IPS-18a (cell line): Measurements from ENCODE around the gene TTLL8.

Source experiments
- H3K27ac ChIP-seq: one replicate; pipeline ENCODE4 v1.5.1; 2013; ENCODE audit warnings: low read length
- H3K27me3 ChIP-seq: one replicate; pipeline ENCODE4 v1.6.1; 2013; ENCODE audit warnings: mild to moderate bottlenecking, low read length; ENCODE audit not compliant: control insufficient read depth, insufficient read depth
- H3K36me3 ChIP-seq: one replicate; pipeline ENCODE4 v1.6.1; 2013; ENCODE audit warnings: low read depth, low read length; ENCODE audit not compliant: control insufficient read depth
- H3K4me1 ChIP-seq: one replicate; pipeline ENCODE4 v1.6.1; 2013; ENCODE audit warnings: low read depth, low read length; ENCODE audit not compliant: control insufficient read depth
- H3K4me3 ChIP-seq: one replicate; pipeline ENCODE4 v1.5.1; 2013; ENCODE audit warnings: low read length
- H3K9ac ChIP-seq: one replicate; pipeline ENCODE4 v1.6.1; 2013; ENCODE audit warnings: mild to moderate bottlenecking, low read length, moderate library complexity
- H3K9me3 ChIP-seq: one replicate; pipeline ENCODE4 v1.6.1; 2013; ENCODE audit warnings: low read depth, low read length; ENCODE audit not compliant: control insufficient read depth

TTLL8 gene

GRCh38 chr22:50032941-50033601 lies 25.0 kb downstream of the TTLL8 start:
- no peaks in the 10 kb centered on the region for H3K4me1 ChIP-seq
- no peak overlapping the region for H3K9ac ChIP-seq
- no peaks in the 10 kb centered on the region for H3K36me3 ChIP-seq
- H3K27me3 ChIP-seq = peaks cover 24% of the 10 kb centered on the region
- H3K9me3 ChIP-seq = no peaks in the 10 kb centered on the region
- H3K4me3 ChIP-seq = no peak overlapping the region
- no peak overlapping the region for H3K27ac ChIP-seq

DNA sequence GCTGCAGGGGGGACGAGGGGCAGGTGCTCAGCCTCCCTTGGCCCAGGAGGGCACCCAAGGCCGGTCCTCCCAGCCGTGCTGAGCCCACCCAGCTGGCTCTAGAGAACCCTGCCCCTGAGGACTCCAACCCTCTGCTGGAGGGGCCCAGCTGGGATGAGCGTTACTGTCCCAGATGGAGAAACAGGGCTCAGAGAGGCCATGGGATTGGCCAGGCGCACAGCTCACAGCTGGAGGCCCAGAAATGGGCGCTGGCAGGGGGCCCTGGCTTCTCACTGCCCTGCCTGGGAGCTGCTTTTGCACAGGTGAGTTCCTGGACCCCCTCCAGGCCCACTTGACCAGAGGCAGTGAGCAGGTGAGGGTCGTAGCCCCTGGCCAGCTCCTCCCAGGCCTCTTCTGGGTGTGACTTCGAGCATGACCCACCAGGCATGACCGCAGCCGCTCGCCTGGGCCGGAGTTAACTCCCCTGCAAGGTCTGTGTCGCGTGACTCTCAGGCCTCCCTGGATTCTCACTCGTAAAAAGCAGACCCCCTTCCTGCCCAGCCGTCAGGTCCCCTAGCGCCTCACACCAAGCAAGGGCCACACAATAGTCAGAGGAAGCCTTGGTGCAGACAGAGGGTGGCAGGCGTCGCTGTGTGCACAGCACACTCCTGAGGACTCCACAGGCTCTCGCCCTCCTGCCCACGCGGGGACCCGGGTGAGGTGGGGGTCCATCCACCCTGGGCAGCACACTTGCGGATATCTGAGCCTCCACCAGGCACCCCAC lies 25.8 kb downstream of the TTLL8 start:
- Histone ChIP-seq H3K9ac (no peak overlapping the region), H3K27me3 (peaks cover 26% of the 10 kb centered on the region), H3K27ac (no peak overlapping the region), H3K4me3 (no peak overlapping the region), H3K36me3 (no peaks in the 10 kb centered on the region), H3K9me3 (no peaks in the 10 kb centered on the region), H3K4me1 (no peaks in the 10 kb centered on the region)

DNA sequence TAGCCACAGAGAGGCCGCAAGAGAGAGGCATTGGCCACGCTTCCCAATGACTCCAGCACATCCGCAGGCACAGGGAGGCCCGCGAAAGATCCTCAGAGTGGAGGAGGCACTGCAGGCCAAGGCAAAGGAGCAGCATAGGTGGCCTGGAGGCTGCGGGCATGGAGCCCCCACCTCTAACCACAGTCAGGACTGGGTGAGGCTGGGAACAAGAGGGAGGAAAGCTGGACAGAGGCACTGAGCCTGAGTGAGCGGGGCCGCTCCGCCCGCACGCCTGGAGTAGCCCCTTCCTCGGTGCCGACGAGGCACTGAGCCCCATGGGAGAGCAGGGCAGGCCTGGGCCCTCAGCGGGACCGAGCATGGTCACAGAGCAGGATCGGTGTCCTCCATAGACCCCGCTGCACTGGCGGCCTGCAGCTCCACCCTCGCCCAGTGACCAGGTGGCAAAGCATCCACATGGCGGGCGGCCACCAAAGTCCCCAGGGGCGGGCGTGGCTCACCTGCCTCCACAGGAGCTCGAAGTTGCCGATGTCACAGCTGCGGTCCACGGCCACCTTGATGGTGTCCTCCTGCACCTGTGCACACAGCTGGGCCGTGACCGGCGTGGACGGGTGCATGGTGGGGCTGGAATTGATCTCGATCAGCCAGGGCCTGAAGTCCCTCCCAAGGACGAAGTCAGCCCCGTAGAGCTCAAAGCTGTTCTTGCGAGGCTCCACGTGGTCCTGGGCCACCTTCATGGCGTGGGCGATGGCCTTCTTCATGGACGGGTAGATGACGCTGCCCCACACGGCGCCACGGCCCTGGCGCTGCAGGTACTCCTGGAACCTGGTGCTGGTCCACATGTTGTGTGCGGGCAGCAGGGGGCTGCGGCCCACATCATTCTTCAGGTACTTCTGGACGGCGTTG lies 26.7 kb downstream of the TTLL8 start:
- Histone ChIP-seq H3K9ac (no peak overlapping the region), H3K27me3 (peaks cover 26% of the 10 kb centered on the region), H3K36me3 (no peaks in the 10 kb centered on the region), H3K4me1 (no peaks in the 10 kb centered on the region), H3K4me3 (no peak overlapping the region), H3K9me3 (no peaks in the 10 kb centered on the region), H3K27ac (no peak overlapping the region)

- H3K27me3 ChIP-seq = peaks cover 26% of the 10 kb centered on the region
- no peak overlapping the region for H3K9ac ChIP-seq
- H3K9me3 ChIP-seq = no peaks in the 10 kb centered on the region
- H3K36me3 ChIP-seq = no peaks in the 10 kb centered on the region
- H3K4me3 ChIP-seq = peak overlapping the region; percentile 40
- no peak overlapping the region for H3K27ac ChIP-seq
- H3K4me1 ChIP-seq = no peaks in the 10 kb centered on the region
Measured at GRCh38 chr22:50030297-50031188, 27.6 kb downstream of the TTLL8 start.

- peaks cover 26% of the 10 kb centered on the region for H3K27me3 ChIP-seq
- H3K4me3 ChIP-seq = no peak overlapping the region
- H3K9me3 ChIP-seq = no peaks in the 10 kb centered on the region
- no peaks in the 10 kb centered on the region for H3K36me3 ChIP-seq
- no peak overlapping the region for H3K9ac ChIP-seq
- no peaks in the 10 kb centered on the region for H3K4me1 ChIP-seq
- H3K27ac ChIP-seq = no peak overlapping the region
Measured at GRCh38 chr22:50027639-50028537, 30.2 kb downstream of the TTLL8 start.

GRCh38 chr22:50025993-50026392 lies 32.1 kb downstream of the TTLL8 start:
- Histone ChIP-seq H3K4me3 (no peak overlapping the region), H3K27ac (no peak overlapping the region), H3K4me1 (no peaks in the 10 kb centered on the region), H3K9ac (no peak overlapping the region), H3K27me3 (peaks cover 23% of the 10 kb centered on the region), H3K36me3 (no peaks in the 10 kb centered on the region), H3K9me3 (no peaks in the 10 kb centered on the region)

GRCh38 chr22:50022171-50022819 lies 35.8 kb downstream of the TTLL8 start:
- Histone ChIP-seq H3K27ac (no peak overlapping the region), H3K9me3 (no peaks in the 10 kb centered on the region), H3K4me3 (no peak overlapping the region), H3K27me3 (peaks cover 16% of the 10 kb centered on the region), H3K4me1 (no peaks in the 10 kb centered on the region), H3K9ac (no peak overlapping the region), H3K36me3 (no peaks in the 10 kb centered on the region)

DNA sequence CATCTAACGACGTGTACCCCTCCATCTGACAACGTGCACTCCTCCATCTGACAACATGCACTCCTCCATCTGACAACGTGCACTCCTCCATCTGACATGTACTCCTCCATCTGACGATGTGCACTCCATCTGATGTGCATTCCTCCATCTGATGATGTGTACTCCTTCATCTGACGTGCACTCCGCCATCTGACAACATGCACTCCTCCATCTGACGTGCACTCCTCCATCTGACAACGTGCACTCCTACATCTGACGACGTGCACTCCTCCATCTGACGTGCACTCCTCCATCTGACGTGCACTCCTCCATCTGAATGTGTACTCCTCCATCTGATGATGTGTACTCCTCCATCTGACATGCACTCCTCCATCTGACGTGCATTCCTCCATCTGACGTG lies 37.5 kb downstream of the TTLL8 start:
- Histone ChIP-seq H3K9ac (no peak overlapping the region), H3K36me3 (no peaks in the 10 kb centered on the region), H3K27ac (no peak overlapping the region), H3K9me3 (no peaks in the 10 kb centered on the region), H3K4me1 (no peaks in the 10 kb centered on the region), H3K4me3 (no peak overlapping the region), H3K27me3 (peaks cover 30% of the 10 kb centered on the region)

GRCh38 chr22:50019316-50019715 lies 38.8 kb downstream of the TTLL8 start:
- Histone ChIP-seq H3K27me3 (peaks cover 40% of the 10 kb centered on the region), H3K36me3 (no peaks in the 10 kb centered on the region), H3K4me3 (no peak overlapping the region), H3K27ac (no peak overlapping the region), H3K9me3 (no peaks in the 10 kb centered on the region), H3K4me1 (no peaks in the 10 kb centered on the region), H3K9ac (no peak overlapping the region)
